ENCODE results near the gene TCL1A.

DNA sequence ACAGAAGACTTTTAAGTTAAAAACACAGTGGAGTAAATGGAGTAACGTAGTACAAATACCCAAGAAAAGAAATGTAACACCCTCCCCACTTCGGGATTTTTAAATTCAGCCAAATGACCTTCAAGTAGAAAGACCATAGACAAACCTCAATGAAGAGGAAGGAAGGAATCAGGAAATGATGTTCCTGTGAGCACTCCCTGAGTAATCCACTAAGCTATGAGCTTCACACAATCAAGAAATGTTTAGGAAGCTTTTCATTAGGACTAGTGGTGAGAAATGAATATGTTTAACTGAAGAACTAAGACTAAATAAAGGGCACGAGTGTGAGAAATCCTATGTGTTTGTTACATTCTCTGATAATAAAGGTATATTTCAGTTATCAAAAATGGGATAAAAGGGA lies 10.1 kb downstream of the TCL1A start:
- TF ChIP-seq BHLHE40 (IDR thresholded peaks at IDR 0.05; ENCODE audit: borderline replicate concordance): no peak
- TF ChIP-seq SP1 (IDR thresholded peaks at IDR 0.05): no peak
- no peak for TF ChIP-seq SUZ12 (IDR thresholded peaks at IDR 0.05)
- TF ChIP-seq FOXK2 (IDR thresholded peaks at IDR 0.05): no peak
- TF ChIP-seq ELF4 (IDR thresholded peaks at IDR 0.05): no peak
- no peak for TF ChIP-seq HDGF (IDR thresholded peaks at IDR 0.05; ENCODE audit: borderline replicate concordance)
- TF ChIP-seq, protein P1, sequence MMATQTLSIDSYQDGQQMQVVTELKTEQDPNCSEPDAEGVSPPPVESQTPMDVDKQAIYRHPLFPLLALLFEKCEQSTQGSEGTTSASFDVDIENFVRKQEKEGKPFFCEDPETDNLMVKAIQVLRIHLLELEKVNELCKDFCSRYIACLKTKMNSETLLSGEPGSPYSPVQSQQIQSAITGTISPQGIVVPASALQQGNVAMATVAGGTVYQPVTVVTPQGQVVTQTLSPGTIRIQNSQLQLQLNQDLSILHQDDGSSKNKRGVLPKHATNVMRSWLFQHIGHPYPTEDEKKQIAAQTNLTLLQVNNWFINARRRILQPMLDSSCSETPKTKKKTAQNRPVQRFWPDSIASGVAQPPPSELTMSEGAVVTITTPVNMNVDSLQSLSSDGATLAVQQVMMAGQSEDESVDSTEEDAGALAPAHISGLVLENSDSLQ (IDR thresholded peaks at IDR 0.05): no peak

Data from HEK293T (cell line).